Esophagus muscularis mucosa (tissue), 3 donors: ENCODE results near the gene TBC1D14.

ENCODE experiments used
- POLR2A ChIP-seq: fragments of 450-650 bp; IDR thresholded peaks from one replicate; pipeline ENCODE4 v1.6.1; 2017; ENCODE audit warnings: antibody characterized with exemption, moderate library complexity, mild to moderate bottlenecking, low read depth
- POLR2AphosphoS5 ChIP-seq, 2 donors: sonication (generic); formaldehyde crosslinking; IDR thresholded peaks; one replicate each; pipeline ENCODE4 v1.6.1; 2017; ENCODE audit warnings: antibody characterized with exemption in 2 of 2
- TF ChIP-seq, protein P1 (sequence below), 3 experiments: fragments of 200-600 bp in 2 of 3; fragments of 450-650 bp in 1 of 3; sonication (generic) in 2 of 3; IDR thresholded peaks; one replicate each; pipeline ENCODE4 v1.5.1; 2017 to 2019; ENCODE audit warnings: antibody characterized with exemption in 3 of 3, mild to moderate bottlenecking in 2 of 3, moderate library complexity in 1 of 3

DNA sequence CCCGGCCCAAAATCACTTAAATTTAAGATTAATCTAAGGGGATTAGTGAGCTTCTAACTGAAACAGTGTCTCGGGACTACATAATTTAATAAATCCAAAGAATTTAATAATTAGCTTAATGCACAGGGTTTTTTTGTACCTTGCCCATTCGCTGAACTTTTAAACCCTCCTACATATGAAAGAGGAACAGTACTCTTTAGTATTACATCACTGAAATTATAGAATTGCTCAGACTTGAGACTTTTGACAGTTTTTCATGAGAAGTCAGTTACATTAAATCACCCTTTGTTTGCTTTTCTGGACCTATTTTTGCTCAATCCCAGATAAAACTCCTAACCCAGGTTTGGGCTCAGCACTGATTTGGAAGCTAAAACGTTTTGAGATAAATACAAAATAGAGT, 131.1 kb downstream of the TBC1D14 start:
- TF ChIP-seq, protein P1, sequence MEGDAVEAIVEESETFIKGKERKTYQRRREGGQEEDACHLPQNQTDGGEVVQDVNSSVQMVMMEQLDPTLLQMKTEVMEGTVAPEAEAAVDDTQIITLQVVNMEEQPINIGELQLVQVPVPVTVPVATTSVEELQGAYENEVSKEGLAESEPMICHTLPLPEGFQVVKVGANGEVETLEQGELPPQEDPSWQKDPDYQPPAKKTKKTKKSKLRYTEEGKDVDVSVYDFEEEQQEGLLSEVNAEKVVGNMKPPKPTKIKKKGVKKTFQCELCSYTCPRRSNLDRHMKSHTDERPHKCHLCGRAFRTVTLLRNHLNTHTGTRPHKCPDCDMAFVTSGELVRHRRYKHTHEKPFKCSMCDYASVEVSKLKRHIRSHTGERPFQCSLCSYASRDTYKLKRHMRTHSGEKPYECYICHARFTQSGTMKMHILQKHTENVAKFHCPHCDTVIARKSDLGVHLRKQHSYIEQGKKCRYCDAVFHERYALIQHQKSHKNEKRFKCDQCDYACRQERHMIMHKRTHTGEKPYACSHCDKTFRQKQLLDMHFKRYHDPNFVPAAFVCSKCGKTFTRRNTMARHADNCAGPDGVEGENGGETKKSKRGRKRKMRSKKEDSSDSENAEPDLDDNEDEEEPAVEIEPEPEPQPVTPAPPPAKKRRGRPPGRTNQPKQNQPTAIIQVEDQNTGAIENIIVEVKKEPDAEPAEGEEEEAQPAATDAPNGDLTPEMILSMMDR (IDR thresholded peaks at IDR 0.05): no peak
- TF ChIP-seq POLR2A (no peak), POLR2AphosphoS5 (IDR thresholded peaks at IDR 0.05) (no peak)
